Right lobe of liver (tissue), 4 donors: ENCODE results near the gene RGSL1.

Experiments
- CTCF ChIP-seq, 4 donors: fragments of 200-600 bp in 3 of 4; fragments of 450-650 bp in 1 of 4; IDR thresholded peaks; one replicate each; pipeline versions ENCODE4 v1.5.1 to v1.8.0; 2016 to 2022; ENCODE audit warnings: antibody characterized with exemption in 4 of 4, mild to moderate bottlenecking in 2 of 4
- POLR2A ChIP-seq: fragments of 450-650 bp; IDR thresholded peaks from one replicate; pipeline ENCODE4 v1.6.1; 2017; ENCODE audit warnings: antibody characterized with exemption, mild to moderate bottlenecking
- donor health status: DM: no; HTN: no; CAD: no.
- donor health status: DM: no; HTN: no; CAD: no.
- donor health status: DM: no; HTN: yes; CAD: no.

- TF ChIP-seq CTCF (IDR thresholded peaks at IDR 0.05) (no peak), POLR2A (no peak)
Observed at GRCh38 chr1:182430263-182431068, 19.5 kb upstream of the RGSL1 start.
